HEK293 (cell line): ENCODE data around the gene ONECUT2.

ENCODE experiments used
- CTCF ChIA-PET: fragments of 350-600 bp; formaldehyde crosslinking; extraction: SDS; loops from one replicate; lab custom pipeline; 2021; ENCODE audit warnings: antibody characterized with exemption; lab: Yijun Ruan, JAX
- POLR2A ChIA-PET: fragments of 300-600 bp; formaldehyde crosslinking; extraction: SDS; loops from one replicate; lab custom pipeline; 2020; ENCODE audit warnings: antibody characterized with exemption, inconsistent platforms; lab: Yijun Ruan, JAX
- H3K27ac ChIP-seq: fragments of 200-500 bp; sonication (Bioruptor generic); 2 replicates; pipeline ENCODE4 v1.5.1; 2014; ENCODE audit warnings: low read depth, low read length, control low read depth, inconsistent platforms; ENCODE audit errors: extremely low read depth
- H3K36me3 ChIP-seq, 2 experiments: fragments of 200-500 bp in 1 of 2; sonication (Bioruptor generic) in 1 of 2; 1 replicate in 1 of 2; 2 replicates in 1 of 2; pipeline ENCODE4 v1.5.1; 2014 to 2017; ENCODE audit warnings: inconsistent platforms in 2 of 2, low read length in 2 of 2; ENCODE audit not compliant: control insufficient read depth in 2 of 2, insufficient read depth in 1 of 2
- H3K4me1 ChIP-seq: fragments of 200-500 bp; sonication (Bioruptor generic); 2 replicates; pipeline ENCODE4 v1.5.1; 2014; ENCODE audit warnings: mild to moderate bottlenecking, low read length, inconsistent platforms; ENCODE audit not compliant: control insufficient read depth, insufficient read depth
- H3K4me3 ChIP-seq: 2 replicates; pipeline ENCODE4 v1.5.1; 2011; ENCODE audit warnings: low read depth, mild to moderate bottlenecking, control low read depth, low read length, moderate library complexity
- H3K9me3 ChIP-seq: fragments of 200-500 bp; sonication (Bioruptor generic); 2 replicates; pipeline ENCODE4 v1.5.1; 2014; ENCODE audit warnings: low read depth, low read length, inconsistent platforms; ENCODE audit not compliant: control insufficient read depth, insufficient read depth
- BCL11B ChIP-seq: fragments of 450-650 bp; formaldehyde crosslinking; IDR thresholded peaks from 2 replicates; pipeline ENCODE4 v1.5.1; 2016; ENCODE audit warnings: low read depth, missing biosample characterization, missing genetic modification characterization
- OVOL3 ChIP-seq: fragments of 450-650 bp; formaldehyde crosslinking; IDR thresholded peaks from 2 replicates; pipeline ENCODE4 v1.5.1; 2016; ENCODE audit warnings: missing biosample characterization, missing genetic modification characterization
- PRDM1 ChIP-seq: fragments of 450-650 bp; formaldehyde crosslinking; IDR thresholded peaks from 2 replicates; pipeline ENCODE4; 2016; ENCODE audit warnings: missing biosample characterization, missing genetic modification characterization
- RBAK ChIP-seq: fragments of 450-650 bp; formaldehyde crosslinking; IDR thresholded peaks from 2 replicates; pipeline ENCODE4 v1.5.1; 2016; ENCODE audit warnings: missing biosample characterization, missing genetic modification characterization
- ZIC2 ChIP-seq: fragments of 450-650 bp; formaldehyde crosslinking; IDR thresholded peaks from 2 replicates; pipeline ENCODE4 v1.5.1; 2016; ENCODE audit warnings: missing biosample characterization, missing genetic modification characterization
- ZNF121 ChIP-seq: fragments of 450-650 bp; formaldehyde crosslinking; IDR thresholded peaks from 2 replicates; pipeline ENCODE4 v1.5.1; 2016; ENCODE audit warnings: missing biosample characterization, missing genetic modification characterization
- ZNF175 ChIP-seq: fragments of 450-650 bp; formaldehyde crosslinking; IDR thresholded peaks from 2 replicates; pipeline ENCODE4 v1.5.1; 2016; ENCODE audit warnings: missing biosample characterization, missing genetic modification characterization
- ZNF202 ChIP-seq: fragments of 450-650 bp; formaldehyde crosslinking; IDR thresholded peaks from 2 replicates; pipeline ENCODE4 v1.5.1; 2016; ENCODE audit warnings: missing biosample characterization, missing genetic modification characterization, borderline replicate concordance
- ZNF350 ChIP-seq: fragments of 450-650 bp; formaldehyde crosslinking; IDR thresholded peaks from 2 replicates; pipeline ENCODE4 v1.5.0; 2017; ENCODE audit warnings: missing biosample characterization, mild to moderate bottlenecking, missing genetic modification characterization
- ZNF37A ChIP-seq: fragments of 450-650 bp; IDR thresholded peaks from 2 replicates; pipeline ENCODE4 v1.5.1; 2018; ENCODE audit warnings: missing biosample characterization, missing genetic modification characterization
- ZNF521 ChIP-seq: fragments of 450-650 bp; formaldehyde crosslinking; IDR thresholded peaks from 2 replicates; pipeline ENCODE4 v1.5.1; 2017; ENCODE audit warnings: missing biosample characterization, mild to moderate bottlenecking, missing genetic modification characterization
- ZNF561 ChIP-seq: fragments of 450-650 bp; IDR thresholded peaks from 2 replicates; pipeline ENCODE4 v1.5.1; 2018; ENCODE audit warnings: missing biosample characterization, missing genetic modification characterization, borderline replicate concordance
- ZNF600 ChIP-seq: fragments of 450-650 bp; formaldehyde crosslinking; IDR thresholded peaks from 2 replicates; pipeline ENCODE4 v1.5.1; 2016; ENCODE audit warnings: missing biosample characterization, missing genetic modification characterization
- ZNF623 ChIP-seq: fragments of 450-650 bp; formaldehyde crosslinking; IDR thresholded peaks from 2 replicates; pipeline ENCODE4 v1.5.1; 2016; ENCODE audit warnings: missing biosample characterization, missing genetic modification characterization
- ZNF624 ChIP-seq: fragments of 450-650 bp; formaldehyde crosslinking; IDR thresholded peaks from 2 replicates; pipeline ENCODE4 v1.5.1; 2017; ENCODE audit warnings: missing biosample characterization, missing genetic modification characterization
- ZNF626 ChIP-seq: fragments of 450-650 bp; sonication (Bioruptor Pico); formaldehyde crosslinking; IDR thresholded peaks from 2 replicates; pipeline ENCODE4 v1.5.1; 2018; ENCODE audit warnings: missing biosample characterization, missing genetic modification characterization, inconsistent platforms
- ZNF791 ChIP-seq: fragments of 450-650 bp; formaldehyde crosslinking; IDR thresholded peaks from 2 replicates; pipeline ENCODE4 v1.5.1; 2016; ENCODE audit warnings: missing biosample characterization, missing genetic modification characterization
- ZNF837 ChIP-seq: fragments of 450-650 bp; formaldehyde crosslinking; IDR thresholded peaks from 2 replicates; pipeline ENCODE4 v1.5.1; 2016; ENCODE audit warnings: missing biosample characterization, missing genetic modification characterization
- TF ChIP-seq, protein P1 (sequence below): fragments of 450-650 bp; formaldehyde crosslinking; IDR thresholded peaks from 2 replicates; pipeline ENCODE4 v1.5.1; 2016; ENCODE audit warnings: missing biosample characterization, missing genetic modification characterization
- TF ChIP-seq, protein P2 (sequence below): fragments of 450-650 bp; formaldehyde crosslinking; IDR thresholded peaks from 2 replicates; pipeline ENCODE4 v1.5.1; 2016; ENCODE audit warnings: missing biosample characterization, missing genetic modification characterization

Gene ONECUT2

GRCh38 chr18:57440331-57441070 lies 5.3 kb downstream of the ONECUT2 start (continued):
- no peak for TF ChIP-seq PRDM1 (tag by site-specific recombination)
- no peak for TF ChIP-seq ZNF521 (tag by site-specific recombination)
- no peak for TF ChIP-seq OVOL3 (tag by site-specific recombination)
- TF ChIP-seq, protein P1, sequence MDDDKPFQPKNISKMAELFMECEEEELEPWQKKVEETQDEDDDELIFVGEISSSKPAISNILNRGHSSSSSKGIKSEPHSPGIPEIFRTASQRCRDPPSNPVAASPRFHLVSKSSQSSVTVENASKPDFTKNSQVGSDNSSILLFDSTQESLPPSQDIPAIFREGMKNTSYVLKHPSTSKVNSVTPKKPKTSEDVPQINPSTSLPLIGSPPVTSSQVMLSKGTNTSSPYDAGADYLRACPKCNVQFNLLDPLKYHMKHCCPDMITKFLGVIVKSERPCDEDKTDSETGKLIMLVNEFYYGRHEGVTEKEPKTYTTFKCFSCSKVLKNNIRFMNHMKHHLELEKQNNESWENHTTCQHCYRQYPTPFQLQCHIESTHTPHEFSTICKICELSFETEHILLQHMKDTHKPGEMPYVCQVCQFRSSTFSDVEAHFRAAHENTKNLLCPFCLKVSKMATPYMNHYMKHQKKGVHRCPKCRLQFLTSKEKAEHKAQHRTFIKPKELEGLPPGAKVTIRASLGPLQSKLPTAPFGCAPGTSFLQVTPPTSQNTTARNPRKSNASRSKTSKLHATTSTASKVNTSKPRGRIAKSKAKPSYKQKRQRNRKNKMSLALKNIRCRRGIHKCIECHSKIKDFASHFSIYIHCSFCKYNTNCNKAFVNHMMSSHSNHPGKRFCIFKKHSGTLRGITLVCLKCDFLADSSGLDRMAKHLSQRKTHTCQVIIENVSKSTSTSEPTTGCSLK (tag by site-specific recombination): no peak
- TF ChIP-seq BCL11B (tag by site-specific recombination): no peak
- TF ChIP-seq ZNF37A: no peak
- no peak for TF ChIP-seq ZNF624 (tag by site-specific recombination)
- no peak for TF ChIP-seq ZNF837

GRCh38 chr18:57441071-57441794 lies 6.1 kb downstream of the ONECUT2 start:
- ChIA-PET POLR2A (interaction anchor here (0.5 kb wide), 1 partner anchor 63 kb away, joined by 4 read pairs; no protein-coding TSS in a partner anchor), CTCF (interaction anchor here (0.6 kb wide), 1 partner anchor 121 kb away, joined by 6 read pairs; no protein-coding TSS in a partner anchor)
- H3K27ac ChIP-seq: no peak overlapping the region
- TF ChIP-seq ZNF600 (no peak), ZNF626 (no peak), ZNF623 (tag by site-specific recombination) (no peak), RBAK (tag by site-specific recombination) (no peak), ZNF350 (tag by site-specific recombination) (no peak), ZNF175 (tag by site-specific recombination) (no peak), ZNF202 (no peak), ZNF121 (no peak)
- peaks cover 5% of the 10 kb centered on the region for H3K4me1 ChIP-seq
- H3K36me3 ChIP-seq: peaks cover 0 to 2% of the 10 kb centered on the region in 2 experiments; a peak in 1 of 3 replicates
- H3K9me3 ChIP-seq: no peaks in the 10 kb centered on the region
- no peak overlapping the region for H3K4me3 ChIP-seq

GRCh38 chr18:57443247-57443646 lies 8.1 kb downstream of the ONECUT2 start:
- TF ChIP-seq ZNF561 (tag by site-specific recombination) (no peak), ZIC2 (tag by site-specific recombination) (no peak), BCL11B (tag by site-specific recombination) (no peak), ZNF791 (tag by site-specific recombination) (no peak)
- TF ChIP-seq, protein P2, sequence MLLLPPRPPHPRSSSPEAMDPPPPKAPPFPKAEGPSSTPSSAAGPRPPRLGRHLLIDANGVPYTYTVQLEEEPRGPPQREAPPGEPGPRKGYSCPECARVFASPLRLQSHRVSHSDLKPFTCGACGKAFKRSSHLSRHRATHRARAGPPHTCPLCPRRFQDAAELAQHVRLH (tag by site-specific recombination): no peak
- TF ChIP-seq, all 188 proteins: peak for 0
- Histone ChIP-seq H3K27ac (no peak overlapping the region), H3K36me3 (peaks cover 0 to 2% of the 10 kb centered on the region in 2 experiments; a peak in 1 of 3 replicates), H3K4me1 (no peaks in the 10 kb centered on the region), H3K9me3 (no peaks in the 10 kb centered on the region), H3K4me3 (no peak overlapping the region)
- POLR2A ChIA-PET: no interaction called here
- CTCF ChIA-PET: interaction anchor here (1.6 kb wide), 1 partner anchor 10 kb away, joined by 6 read pairs; no protein-coding TSS in a partner anchor
